Keratinocyte (primary cell): ENCODE data around the gene IFNAR1.

Source experiments
- EZH2 ChIP-seq: IDR thresholded peaks from one replicate; pipeline ENCODE4 v1.6.1; 2012; ENCODE audit warnings: inconsistent platforms, mild to moderate bottlenecking, low read length, moderate library complexity
- TF ChIP-seq, protein P1 (sequence below), 3 experiments: IDR thresholded peaks in 1 of 3; conservative IDR thresholded peaks in 1 of 3; optimal IDR thresholded peaks in 1 of 3; 2 replicates in 2 of 3; 3 replicates in 1 of 3; pipeline versions ENCODE3 to v1.5.1; 2011; ENCODE audit warnings: low read length in 3 of 3, mild to moderate bottlenecking in 3 of 3, moderate library complexity in 2 of 3, control low read depth in 1 of 3, inconsistent platforms in 1 of 3; ENCODE audit not compliant: insufficient read depth in 2 of 3; ENCODE audit errors: extremely low read depth in 1 of 3

DNA sequence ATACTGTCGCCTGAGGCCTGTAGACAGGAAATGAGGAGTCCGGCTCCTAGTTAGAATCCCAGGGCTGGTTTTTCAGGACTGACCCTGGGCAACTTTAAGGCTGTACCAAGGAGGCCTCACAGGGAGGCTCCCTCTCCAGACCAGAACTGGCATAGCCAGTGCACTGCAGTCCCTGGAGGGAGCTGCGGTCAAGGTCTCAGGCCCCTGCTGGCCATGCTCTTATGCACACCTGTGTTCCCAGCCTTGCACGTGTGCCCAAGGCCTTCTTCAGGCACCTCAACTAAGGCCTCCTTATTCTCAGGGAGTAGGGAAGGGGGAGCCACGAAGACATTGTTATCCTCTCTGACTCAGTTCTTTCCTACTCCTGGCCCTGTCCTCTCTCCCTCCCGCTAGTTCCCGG, 22.0 kb upstream of the IFNAR1 start:
- TF ChIP-seq, protein P1, sequence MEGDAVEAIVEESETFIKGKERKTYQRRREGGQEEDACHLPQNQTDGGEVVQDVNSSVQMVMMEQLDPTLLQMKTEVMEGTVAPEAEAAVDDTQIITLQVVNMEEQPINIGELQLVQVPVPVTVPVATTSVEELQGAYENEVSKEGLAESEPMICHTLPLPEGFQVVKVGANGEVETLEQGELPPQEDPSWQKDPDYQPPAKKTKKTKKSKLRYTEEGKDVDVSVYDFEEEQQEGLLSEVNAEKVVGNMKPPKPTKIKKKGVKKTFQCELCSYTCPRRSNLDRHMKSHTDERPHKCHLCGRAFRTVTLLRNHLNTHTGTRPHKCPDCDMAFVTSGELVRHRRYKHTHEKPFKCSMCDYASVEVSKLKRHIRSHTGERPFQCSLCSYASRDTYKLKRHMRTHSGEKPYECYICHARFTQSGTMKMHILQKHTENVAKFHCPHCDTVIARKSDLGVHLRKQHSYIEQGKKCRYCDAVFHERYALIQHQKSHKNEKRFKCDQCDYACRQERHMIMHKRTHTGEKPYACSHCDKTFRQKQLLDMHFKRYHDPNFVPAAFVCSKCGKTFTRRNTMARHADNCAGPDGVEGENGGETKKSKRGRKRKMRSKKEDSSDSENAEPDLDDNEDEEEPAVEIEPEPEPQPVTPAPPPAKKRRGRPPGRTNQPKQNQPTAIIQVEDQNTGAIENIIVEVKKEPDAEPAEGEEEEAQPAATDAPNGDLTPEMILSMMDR (optimal IDR thresholded peaks at IDR 0.05 in 1 of 3, IDR thresholded peaks at IDR 0.05 in 1 of 3, conservative IDR thresholded peaks at IDR 0.05 in 1 of 3; ENCODE audit: extremely low read depth in 1 of 3, insufficient read depth in 2 of 3, low read length in 3 of 3): no peak
- TF ChIP-seq EZH2: no peak
